AML-193 (cell line): Measurements from ENCODE around the gene GGN.
"Not testable (repeated sequence)": the region's sequence is repeated elsewhere in the genome, so short reads cannot be mapped to it uniquely, and the experiment has no call there.

Source experiments
- DNase-seq, 2 experiments: peaks; one replicate each; lab custom pipeline; 2025; lab: John Stamatoyannopoulos, UW

Gene GGN

DNA sequence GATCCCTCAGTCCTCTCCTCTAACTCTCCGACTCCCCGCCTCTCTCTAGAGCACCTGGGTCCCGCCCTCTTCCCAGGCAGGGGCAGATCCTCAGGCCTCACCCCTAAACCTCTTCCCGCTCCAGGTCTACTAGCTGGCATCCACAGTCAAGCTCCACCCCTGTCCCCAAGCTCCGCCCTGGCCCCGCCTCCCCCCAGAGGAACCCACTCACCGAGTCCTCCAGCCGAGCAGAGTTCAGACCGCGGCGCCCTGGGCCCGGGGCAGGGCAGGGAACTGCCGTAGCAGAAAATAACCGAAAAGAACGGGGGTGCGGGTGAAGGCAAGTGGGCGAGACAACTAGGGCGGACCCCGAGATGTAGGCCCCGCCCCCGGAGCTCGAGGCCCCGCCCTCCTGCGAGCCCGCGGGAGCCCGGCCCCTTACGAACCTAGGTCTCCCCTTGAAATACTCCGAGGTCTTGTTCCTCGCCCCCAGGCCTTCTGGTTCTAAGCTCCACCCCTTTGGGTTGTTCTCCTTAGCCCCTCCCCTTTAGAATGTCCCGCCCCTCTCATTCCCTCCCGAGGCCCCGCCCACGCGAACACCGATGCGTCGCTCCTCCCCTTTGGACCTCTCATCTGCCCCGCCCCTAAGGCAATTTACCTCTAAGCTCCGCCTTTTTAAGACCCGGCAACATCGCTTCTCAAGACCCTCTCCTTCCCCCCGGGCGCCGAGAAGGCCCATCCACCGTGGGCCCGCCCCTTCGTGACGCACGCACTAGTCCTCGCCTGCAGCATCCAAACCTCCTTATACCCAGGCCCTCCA, at the start of gene GGN:
Gene GGN, minus strand, starts transcription at position 485 of the 799 bp plus-strand sequence. CDS start 773 bp downstream, outside the sequence.
- peak; percentile 17 to 51 for DNase-seq

DNA sequence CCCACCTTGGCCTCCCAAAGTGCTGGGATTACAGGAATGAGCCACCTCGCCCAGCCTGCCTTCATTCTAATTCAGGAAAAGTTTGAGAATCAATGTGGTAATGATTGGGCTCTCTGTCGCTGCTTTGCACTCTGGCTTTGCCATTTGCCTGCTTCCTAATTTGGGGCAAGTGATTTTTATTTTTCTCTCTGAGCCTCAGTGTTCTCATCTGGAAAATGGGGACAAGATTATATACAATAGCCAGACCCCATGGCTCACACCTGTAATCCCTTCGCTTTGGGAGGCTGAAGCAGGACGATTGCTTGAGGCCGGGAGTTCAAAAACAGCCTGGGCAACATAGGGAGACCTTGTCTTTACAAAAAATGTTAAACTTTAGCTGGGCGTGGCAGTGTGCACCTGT, 49.5 kb upstream of the GGN start:
- no peak for DNase-seq

DNA sequence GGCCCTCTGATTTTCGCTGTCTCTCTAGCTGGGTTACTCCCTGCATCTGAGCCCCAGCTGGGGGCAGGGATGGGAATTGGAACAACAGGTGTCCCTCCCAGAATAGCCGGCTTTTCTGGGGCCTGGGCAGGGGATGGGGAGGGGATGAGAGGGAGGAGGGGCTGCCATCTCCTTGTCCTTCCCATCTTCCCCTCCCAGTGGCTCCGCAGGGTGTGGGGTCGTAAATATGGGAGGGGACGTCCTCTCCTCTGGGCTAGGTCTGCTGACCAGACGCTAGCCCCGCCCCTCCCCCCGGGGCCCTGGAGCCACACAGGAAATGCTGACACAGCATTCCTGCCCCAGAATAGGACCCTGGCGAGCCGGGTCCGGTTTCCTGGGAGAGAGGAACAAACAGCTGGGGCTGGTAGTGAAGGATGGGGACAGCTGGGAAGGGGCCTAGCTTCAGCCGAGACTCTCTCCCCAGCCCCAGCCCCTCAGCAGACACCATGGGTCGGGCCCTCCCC, 46.8 kb upstream of the GGN start:
- DNase-seq = no peak

DNA sequence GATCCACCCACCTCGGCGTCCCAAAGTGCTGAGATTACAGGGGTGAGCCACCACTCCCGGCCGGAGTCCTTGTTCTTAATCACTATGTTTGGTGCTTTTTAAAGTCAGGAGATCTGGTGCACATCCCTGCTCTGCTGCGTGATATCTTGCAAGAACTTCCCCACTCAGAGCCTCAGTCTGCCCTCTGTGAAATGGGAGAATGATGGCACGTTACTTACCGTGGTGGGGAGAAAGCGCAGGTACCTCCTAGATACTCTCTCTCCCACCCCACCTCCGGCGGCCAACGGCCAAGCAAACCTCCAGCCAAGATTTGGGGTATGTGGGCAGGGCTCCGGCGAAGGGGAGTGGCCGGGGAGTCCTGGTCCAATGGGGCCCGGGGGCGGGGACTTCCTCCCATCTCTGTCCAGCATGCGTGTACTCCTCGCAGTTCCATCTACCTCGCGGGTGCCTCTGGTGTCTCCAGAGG, 45.5 kb upstream of the GGN start, which contains the start of gene RYR1:
Gene RYR1, plus strand, starts transcription at position 424 of the 466 bp plus-strand sequence. CDS start 139 bp downstream, outside the sequence.
- no peak for DNase-seq

- DNase-seq = no peak
These were observed 43.1 kb upstream of the GGN start for GRCh38 chr19:38430931-38431330.

GRCh38 chr19:38429811-38430156, 42.0 kb upstream of the GGN start:
- no peak for DNase-seq

DNA sequence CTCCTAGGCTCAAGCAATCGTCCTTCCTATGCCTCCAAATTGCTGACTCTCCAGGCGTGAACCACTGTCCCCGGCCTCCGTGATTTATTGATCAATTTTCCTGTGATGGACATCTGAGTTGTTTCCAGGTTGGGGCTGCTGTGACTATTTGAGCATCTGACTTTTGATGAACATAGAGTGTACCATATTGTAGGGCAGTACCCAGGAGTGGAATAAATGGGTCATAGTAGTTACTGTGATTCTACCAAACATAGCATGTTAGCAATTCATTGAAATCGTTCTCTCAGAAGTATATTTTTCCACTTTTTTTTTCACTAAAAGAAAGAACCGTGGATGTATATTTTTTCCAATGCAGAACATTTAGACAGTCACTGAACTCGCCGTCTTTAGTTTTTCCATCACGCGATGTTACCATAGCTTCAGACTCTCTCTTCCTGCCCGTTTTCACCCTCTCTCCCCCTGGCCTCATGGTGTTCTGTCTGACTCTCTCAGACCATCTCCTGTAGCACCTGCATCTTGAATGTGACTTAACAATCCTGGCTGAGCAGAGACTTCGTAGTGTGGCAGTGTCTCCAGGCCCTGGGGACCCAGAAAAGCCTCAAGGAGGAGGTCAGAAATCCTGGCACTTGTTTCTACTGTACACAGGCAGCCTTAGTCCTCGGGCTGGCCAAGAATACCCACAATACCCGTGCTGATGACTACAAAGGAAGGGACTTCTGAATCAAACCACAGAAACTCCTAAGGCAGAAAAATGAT, 41.4 kb upstream of the GGN start:
- DNase-seq = no peak

DNA sequence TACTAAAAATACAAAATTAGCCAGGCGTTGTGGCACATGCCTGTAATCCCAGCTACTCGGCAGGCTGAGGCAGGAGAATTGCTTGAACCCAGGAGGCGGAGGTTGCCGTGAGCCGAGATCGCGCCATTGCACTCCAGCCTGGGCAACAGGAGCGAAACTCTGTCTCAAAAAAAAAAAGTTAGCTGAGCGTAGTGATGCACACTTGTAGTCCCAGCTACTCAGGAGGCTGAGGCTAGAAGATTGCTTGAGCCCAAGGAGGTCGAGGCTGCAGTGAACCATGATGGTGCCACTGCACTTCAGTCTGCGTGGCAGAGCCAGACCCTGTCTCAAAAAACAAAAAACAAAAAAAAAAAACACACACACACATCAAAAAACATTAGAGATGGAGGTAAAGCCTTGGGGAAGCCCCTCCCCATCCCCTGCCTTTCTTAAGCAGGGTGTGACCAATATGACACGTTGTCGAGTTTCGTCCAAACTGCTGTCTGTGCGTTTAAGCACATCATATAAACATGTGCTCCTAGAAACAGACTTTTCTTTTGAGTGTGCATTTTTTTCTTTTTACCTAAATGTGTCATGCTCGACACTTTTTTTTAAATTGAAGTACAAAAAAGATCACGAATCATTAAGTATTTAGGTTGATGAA, 39.3 kb upstream of the GGN start:
- not testable (repeated sequence) for DNase-seq

DNA sequence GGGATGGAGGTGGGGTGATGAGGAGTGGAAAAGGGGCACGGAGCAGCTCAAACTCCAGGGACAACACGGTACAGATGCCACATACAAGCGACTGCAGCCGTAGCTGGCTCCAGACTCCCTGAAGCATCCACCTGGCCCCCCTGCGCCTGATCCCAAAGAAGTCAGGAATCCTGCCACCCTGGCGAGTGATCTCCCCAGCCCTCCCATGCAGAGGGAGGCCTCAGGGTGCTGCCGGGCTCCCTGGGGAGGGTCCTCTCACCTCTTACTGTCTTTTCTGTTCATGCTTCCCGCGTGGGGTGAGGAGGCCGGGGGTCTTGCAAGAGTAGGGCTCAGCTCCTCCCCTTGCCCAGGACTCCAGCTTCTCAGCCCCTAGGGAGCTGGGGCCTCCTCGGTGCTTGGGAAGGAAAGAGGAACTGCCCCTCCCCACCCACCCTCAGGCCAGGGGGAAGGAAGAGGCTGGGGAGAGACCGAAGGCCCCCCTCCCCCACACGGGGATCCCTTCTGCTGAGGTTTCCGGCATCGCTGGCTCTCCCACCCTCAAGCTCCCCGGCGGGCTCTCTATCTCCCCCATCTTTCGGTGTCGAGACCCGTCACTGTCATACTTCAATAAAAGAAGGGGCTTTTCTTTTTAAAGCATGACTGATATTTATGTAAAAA, 38.1 kb upstream of the GGN start, which contains the start of gene RASGRP4:
Gene RASGRP4, minus strand, starts transcription at position 410 of the 657 bp plus-strand sequence. Its CDS starts 128 bp downstream, at position 282.
- DNase-seq = peak; percentile 61 to 64

- DNase-seq = no peak
These were observed 37.5 kb upstream of the GGN start for GRCh38 chr19:38425222-38425809.

GRCh38 chr19:38424272-38424671, 36.4 kb upstream of the GGN start:
- no peak for DNase-seq

DNA sequence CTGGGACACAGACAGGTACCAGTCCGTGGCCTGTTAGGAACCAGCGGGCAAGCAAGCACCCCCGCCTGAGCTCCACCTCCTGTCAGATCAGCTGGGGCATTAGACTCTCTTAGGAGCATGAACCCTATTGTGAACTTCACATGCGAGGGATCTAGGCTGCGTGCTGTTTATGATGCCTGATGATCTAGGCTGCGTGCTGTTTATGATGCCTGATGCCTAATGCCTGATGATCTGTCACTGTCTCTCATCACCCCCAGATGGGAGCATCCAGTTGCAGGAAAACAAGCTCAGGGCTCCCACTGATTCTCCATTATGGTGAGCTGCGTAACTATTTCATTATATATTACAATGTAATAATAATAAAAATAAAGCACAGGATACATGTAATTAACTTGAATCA, 34.6 kb upstream of the GGN start:
- no peak for DNase-seq

GRCh38 chr19:38421856-38422255, 34.0 kb upstream of the GGN start:
- no peak for DNase-seq

GRCh38 chr19:38420935-38421334, 33.1 kb upstream of the GGN start:
- no peak for DNase-seq

DNA sequence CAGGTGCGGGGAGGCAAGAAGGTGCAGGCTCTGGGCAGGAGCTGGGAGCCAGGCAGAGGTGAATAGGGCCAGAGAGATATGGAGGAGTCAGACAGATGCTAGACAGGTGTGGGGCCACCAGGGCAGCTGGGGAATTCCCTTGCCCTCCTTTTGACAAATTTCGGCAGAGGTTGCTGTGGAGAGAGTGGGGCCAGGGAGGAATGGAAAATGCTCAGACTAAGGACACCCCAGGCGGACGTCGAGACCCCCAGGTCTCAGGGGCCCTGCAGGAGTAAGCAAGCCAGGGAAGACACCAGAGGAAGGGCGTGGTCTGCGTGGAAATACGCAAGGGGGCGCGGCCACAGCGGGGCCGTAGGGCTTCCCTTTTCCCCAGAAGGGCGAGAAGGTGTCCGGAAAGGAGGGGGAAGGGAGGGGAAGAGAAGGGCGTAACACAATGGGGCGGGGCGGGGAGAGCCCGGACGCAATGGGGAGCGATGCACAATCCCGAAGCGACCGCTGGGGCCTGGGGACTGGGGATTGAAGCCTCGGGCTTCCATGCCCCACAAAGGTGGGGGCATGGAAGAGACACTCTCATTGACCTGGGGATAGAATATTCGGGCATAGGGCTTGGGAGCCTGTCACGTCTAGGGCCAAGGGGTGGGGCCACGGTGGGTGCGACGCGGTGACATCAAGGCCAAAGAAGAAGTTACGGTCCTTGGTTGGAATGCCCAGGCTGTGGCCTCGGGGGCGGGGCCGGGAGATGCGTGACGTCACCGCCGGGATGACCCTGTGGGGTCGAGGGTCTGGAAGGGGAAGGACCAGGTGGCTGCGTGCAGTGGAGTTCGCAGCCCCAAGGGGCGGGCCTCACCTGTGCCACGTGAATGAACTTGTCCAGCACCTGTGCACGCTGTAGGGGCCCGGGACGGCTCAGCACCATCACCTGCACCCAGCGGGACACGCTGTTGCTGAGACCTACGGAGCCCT, 30.0 kb upstream of the GGN start:
- peak; percentile 71 to 83 for DNase-seq

DNA sequence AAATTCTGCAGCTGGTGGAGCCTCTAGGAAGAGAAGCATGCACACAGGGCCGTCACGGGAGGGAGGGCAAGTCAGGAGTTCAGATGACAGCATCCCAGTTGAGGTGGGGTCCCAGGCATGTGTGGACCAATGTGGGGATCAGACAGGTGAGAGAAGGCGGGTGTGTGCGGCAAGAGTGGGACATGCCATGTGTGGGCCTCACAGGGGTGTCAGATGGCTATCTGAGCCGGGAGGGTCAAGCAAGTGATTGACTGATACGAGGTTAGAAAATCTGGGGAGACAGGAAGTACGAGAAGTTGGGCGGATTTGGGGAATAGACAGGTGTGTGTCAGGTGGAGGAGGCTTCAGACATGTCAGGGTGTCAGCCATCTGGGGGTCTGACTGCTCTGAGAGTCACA, 29.3 kb upstream of the GGN start:
- no peak for DNase-seq

DNA sequence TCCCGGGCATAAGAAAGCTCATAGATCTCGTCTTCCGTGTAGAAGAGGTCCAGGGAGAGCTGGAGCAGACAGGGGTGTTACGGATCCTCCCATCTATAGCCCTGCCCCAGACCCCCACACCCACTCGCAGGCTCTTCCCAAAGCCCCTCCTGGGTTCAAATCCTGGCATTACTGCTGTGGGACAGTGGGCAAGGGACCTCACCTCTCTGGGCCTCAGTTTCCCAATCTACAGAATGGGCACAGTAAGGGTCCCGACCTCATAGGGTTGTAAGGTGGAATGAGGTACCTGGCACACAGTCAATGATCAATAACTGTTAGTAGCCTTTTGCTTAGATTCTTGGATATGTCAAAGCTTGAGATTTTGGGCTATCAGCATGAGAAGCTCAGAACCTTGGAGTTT, 25.6 kb upstream of the GGN start:
- DNase-seq = no peak

DNA sequence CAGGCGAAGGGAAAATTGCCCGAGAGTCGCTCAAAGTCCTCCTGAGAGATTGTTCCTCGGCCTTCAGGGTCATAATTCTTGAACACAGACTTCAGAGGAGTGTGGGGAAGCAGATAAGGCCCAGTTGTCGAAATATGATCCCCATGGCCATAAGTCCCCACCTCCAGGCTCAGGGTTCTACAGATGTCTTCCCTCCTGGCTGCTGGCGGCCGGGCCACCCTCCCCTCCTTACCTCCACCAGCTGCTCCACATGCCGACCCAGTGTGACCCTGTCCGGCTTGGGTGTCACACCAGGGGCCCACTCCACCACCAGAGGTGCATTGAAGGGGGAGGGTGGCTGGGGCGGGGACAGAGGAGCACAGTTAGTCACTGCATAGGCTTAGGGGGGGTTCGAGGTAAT, 25.1 kb upstream of the GGN start:
- no peak for DNase-seq

- no peak for DNase-seq
These were observed 24.7 kb upstream of the GGN start for GRCh38 chr19:38412491-38412890.

- DNase-seq = not testable (repeated sequence)
These were observed 24.1 kb upstream of the GGN start for GRCh38 chr19:38411898-38412297.
